Activated T-cell treated with anti-CD3 and anti-CD28 coated beads, Interleukin-2, amount 50 U/mL, for 4 hours (primary cell): ENCODE results near the gene TBC1D16. TPM values are rescaled to one million over a fixed set of nuclear protein-coding genes. Genes with fewer than 3 reads are reported as not detected.
"Not testable (repeated sequence)": the region's sequence is repeated elsewhere in the genome, so short reads cannot be mapped to it uniquely, and the experiment has no call there.

Experiments used
- ATAC-seq, 2 donors: fragments of 200-7000 bp; cut with Tn5 transposase; one replicate each; pipeline ENCODE4 v1.10.0; 2021
- DNase-seq: peaks from one replicate; pipeline ENCODE4 v3.0.0-alpha.2; 2020
- H3K27me3 Mint-ChIP-seq: one replicate; pipeline ENCODE4 v1.8.0; 2021; ENCODE audit warnings: low read depth, mixed read lengths
- H3K36me3 Mint-ChIP-seq: one replicate; pipeline ENCODE4 v1.8.0; 2022; ENCODE audit warnings: mixed read lengths; ENCODE audit not compliant: insufficient read depth
- H3K4me1 Mint-ChIP-seq: one replicate; pipeline ENCODE4 v1.8.0; 2021; ENCODE audit warnings: low read depth, mixed read lengths
- H3K4me3 Mint-ChIP-seq: one replicate; pipeline ENCODE4 v1.8.0; 2021; ENCODE audit warnings: mild to moderate bottlenecking, moderate library complexity, mixed read lengths
- H3K9me3 Mint-ChIP-seq: one replicate; pipeline ENCODE4 v1.8.0; 2021; ENCODE audit warnings: mixed read lengths
- total RNA-seq, 3 donors: library from RNA; stranded (reverse); gene quantifications; one replicate each; pipeline ENCODE4 v1.2.1, GENCODE V29; 2021

Gene TBC1D16
- total RNA-seq, 3 donors from 2014 or later: 2.2 to 3.3 (median 2.6) TPM

DNA sequence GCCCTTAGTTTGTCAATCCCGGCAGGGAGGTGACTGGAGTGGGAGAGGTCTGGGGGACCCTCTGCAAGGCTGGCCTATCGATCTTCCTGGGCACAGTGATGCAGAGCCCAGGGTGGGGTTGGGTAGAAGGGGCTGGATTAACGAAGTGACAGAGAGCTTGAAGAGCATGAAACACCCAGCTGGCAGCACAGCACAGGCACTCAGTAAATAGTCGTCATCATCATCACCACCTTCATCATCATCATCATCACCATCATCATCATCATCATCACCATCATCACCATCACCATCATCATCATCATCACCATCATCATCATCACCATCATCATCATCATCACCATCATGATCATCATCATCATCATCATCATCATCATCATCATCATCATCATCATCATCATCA is 142.2 kb downstream of the TBC1D16 start:
- H3K27me3 Mint-ChIP-seq: peaks cover 44% of the 10 kb centered on the region
- H3K4me3 Mint-ChIP-seq, H3K4me1 Mint-ChIP-seq, H3K9me3 Mint-ChIP-seq, ATAC-seq, H3K36me3 Mint-ChIP-seq, DNase-seq: not testable (repeated sequence)

DNA sequence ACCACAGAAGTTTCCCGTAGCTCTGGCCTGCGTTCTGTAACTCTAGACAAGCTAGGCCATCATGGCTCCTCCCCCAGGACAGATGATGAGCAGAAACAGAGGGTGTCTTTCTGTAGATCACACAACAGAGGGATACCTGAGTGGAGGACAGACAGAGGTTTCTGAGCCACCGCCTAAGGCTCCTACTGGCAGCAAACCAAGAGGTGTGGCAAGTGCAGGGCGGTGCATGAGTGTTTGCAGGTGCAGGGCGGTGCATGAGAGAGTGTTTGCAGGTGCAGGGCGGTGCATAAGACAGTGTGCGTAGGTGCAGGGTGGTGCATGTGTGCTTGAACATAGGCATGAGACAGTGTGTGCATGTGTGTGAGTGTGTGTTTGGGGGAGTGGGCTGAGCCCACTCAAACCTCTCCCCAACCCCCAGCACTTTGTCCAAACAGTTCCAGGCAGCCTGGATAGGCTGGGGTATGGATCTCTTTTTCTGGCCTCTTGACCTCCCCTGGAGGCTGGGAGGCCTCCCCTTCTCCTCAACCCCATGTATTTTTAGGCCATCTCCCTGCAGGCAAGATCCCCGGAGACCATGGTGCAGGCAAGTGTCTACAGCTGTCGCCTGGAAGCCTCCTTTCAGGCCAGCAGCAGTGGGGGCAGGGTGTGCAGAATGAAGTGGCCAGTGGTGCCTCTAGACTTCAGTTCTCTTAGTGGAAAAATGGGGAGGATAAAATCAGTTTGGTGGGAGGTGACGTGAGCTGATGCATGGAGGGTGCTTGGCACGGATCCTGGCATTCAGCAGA is 143.0 kb downstream of the TBC1D16 start:
- no peak for ATAC-seq
- H3K4me1 Mint-ChIP-seq: no peaks in the 10 kb centered on the region
- H3K36me3 Mint-ChIP-seq: no peaks in the 10 kb centered on the region
- H3K9me3 Mint-ChIP-seq: no peaks in the 10 kb centered on the region
- peaks cover 43% of the 10 kb centered on the region for H3K27me3 Mint-ChIP-seq
- H3K4me3 Mint-ChIP-seq: no peak overlapping the region
- no peak for DNase-seq

DNA sequence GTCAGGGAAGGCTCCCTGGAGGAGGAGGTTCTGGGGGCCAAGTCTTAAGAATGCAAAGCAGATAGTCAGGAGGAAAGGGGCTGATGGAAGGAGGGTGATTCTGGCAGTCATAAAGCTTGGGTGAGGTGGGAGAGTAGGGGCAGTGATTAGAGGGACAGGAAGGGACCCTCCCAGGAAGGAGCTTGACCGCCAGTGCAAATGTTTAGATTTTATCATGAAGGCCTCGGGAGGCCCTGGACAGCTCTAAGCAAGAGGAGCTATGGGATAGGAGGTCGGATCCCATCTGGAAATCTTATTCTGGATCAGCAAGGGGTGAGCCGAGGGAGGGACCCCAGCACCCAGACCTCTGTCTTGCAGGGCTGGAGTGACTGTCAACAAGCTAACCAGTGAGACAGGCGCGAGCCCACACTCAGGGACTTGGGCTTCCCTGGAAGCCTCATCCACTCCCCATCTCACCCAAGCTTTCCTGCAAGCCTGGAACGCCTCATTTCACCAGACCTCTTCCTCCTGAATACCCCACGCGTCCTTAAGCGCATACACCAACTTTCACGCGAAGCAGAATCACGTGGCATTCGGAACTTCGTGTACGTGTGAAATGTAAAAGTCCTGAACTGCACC is 144.4 kb downstream of the TBC1D16 start:
- peaks cover 50% of the 10 kb centered on the region for H3K27me3 Mint-ChIP-seq
- DNase-seq (no peak), ATAC-seq (no peak)
- no peaks in the 10 kb centered on the region for H3K36me3 Mint-ChIP-seq
- no peak overlapping the region for H3K4me3 Mint-ChIP-seq
- no peaks in the 10 kb centered on the region for H3K4me1 Mint-ChIP-seq
- H3K9me3 Mint-ChIP-seq: no peaks in the 10 kb centered on the region

DNA sequence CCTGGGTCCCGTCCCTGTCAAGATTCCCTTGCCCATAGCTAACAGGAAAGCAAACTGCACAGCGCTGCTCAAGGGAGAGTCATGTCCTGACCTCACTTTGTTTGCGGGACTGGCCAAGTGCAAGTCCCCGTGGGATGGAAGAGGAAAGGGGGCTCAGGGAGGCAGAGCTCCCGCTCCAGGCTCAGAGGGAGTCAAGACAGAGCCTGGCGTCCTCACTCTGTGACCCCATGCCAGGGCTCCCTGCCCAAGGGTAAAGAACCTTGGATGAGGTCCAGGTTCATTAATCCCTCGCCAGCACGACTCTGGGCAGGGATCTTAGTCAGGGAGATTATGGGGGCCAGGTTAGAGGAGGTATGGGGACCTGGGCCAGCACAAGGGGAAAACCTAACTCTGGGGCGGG is 145.0 kb downstream of the TBC1D16 start:
- Mint-ChIP-seq H3K4me1 (no peaks in the 10 kb centered on the region), H3K4me3 (no peak overlapping the region), H3K9me3 (no peaks in the 10 kb centered on the region), H3K27me3 (peaks cover 50% of the 10 kb centered on the region), H3K36me3 (no peaks in the 10 kb centered on the region)
- DNase-seq (no peak), ATAC-seq (no peak)

DNA sequence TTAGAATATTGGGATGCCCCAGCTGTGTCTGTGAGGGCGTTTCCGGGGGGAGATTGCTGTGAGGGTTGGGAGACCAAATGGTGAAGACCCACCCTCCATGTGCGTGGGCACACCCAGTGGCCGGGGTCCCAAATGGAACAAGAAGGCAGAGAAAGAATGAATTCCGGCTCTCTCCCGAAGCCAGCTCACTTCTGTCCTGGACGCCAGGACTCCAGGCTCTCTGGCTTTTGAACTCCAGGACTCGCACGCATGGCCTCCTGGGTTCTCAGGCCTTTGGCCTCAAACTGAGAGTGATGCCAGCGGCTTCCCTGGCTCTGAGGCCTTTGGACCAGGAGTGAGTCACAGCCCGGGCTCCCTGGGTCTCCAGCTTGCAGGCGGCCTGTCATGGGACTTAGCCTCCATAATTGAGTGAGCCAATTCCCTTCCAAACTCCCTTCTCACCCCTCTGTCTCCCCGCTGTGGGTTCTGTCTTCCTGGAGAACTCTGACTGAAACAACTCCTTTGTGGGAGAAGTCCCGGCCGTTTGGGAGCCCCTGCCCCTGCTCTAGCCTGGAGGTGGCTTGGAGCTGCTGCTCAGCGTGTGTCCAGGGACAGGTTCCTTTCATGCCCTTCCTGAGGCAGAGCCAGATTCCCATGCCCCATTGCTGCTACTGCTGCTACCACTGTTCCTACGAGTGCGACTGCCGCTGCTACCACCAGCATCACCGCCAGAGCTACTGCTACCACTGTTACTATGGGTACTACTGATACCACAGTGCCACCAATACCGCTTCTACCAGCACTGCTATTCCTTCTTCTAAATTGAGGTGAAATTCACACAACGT is 146.6 kb downstream of the TBC1D16 start:
- H3K36me3 Mint-ChIP-seq: no peaks in the 10 kb centered on the region
- H3K4me1 Mint-ChIP-seq: no peaks in the 10 kb centered on the region
- H3K9me3 Mint-ChIP-seq: no peaks in the 10 kb centered on the region
- peaks cover 54% of the 10 kb centered on the region for H3K27me3 Mint-ChIP-seq
- DNase-seq (no peak), ATAC-seq (no peak)
- no peak overlapping the region for H3K4me3 Mint-ChIP-seq

DNA sequence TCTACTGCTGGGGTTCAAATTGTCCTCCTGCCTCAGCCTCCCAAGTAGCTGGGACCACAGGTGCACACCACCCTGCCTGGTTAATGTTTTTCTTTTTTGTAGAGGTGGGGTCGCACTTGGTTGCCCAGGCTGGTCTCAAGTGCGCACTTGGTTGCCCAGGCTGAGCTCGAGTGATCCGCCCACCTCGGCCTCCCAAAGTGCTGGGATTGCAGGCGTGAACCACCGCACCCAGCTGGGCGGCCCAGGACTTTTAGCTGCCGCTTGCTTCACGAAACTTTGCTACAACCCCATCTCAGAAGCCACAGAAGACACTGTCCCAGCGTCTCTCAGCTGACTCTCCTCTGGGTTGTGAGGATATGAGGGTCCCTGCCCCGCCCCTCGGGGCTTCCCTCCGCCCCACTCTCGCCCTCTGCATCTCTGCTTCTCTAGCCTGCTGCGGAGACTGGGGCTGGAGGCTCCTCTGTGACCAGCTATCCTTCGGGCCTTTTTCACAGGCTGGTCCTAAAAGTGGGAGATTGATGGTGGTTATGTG is 147.6 kb downstream of the TBC1D16 start:
- no peaks in the 10 kb centered on the region for H3K9me3 Mint-ChIP-seq
- no peak overlapping the region for H3K4me3 Mint-ChIP-seq
- H3K27me3 Mint-ChIP-seq: peaks cover 62% of the 10 kb centered on the region
- H3K36me3 Mint-ChIP-seq: no peaks in the 10 kb centered on the region
- no peaks in the 10 kb centered on the region for H3K4me1 Mint-ChIP-seq
- no peak for DNase-seq
- ATAC-seq: no peak

DNA sequence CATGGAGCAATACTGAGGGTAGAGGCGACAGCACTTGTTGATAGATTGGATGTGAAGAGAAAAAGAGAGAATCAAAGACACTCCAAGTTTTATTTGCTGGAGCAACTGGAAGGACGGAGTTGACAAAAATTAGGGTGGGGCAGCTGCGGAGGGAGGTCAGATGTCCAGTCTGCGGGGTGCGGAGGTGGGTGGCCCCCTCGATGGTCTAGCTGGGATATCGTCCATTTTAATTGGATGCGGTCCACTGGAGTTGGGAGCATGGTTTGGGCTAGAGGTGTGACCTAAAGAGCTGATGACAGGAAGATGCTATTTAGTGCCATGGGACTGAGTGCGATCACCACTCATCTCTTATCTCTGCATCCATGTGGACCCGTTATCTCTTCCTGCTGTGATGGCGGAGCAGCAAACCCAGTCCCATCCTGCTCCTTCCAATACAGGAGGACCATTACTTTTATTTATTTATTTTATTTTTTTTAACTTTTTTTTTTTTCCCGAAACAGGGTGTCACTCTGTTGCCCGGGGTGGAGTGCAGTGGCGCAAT is 148.2 kb downstream of the TBC1D16 start:
- H3K27me3 Mint-ChIP-seq: peaks cover 59% of the 10 kb centered on the region

DNA sequence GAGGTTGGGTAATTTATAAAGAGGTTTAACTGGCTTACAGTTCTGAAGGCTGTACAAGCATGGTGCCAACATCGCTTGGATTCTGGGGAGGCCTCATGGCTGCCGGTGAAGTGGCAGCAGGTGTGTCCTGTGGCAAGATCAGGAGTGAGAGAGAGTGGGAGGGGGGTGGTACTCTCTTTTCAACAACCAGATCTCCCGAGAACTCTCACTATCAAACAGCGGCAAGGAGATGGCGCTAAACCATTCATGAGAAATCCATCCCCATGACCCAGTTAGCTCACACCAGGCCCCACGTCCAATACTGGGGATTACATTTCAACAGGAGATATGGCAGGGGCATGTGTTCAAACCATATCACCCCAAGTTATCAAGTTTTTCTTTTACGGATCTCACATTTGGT is 152.5 kb downstream of the TBC1D16 start:
- DNase-seq (no peak), ATAC-seq (no peak)
- no peaks in the 10 kb centered on the region for H3K36me3 Mint-ChIP-seq
- peaks cover 26% of the 10 kb centered on the region for H3K27me3 Mint-ChIP-seq
- no peaks in the 10 kb centered on the region for H3K9me3 Mint-ChIP-seq
- H3K4me3 Mint-ChIP-seq: no peak overlapping the region
- H3K4me1 Mint-ChIP-seq: no peaks in the 10 kb centered on the region

More for the DNA sequence above, 148.2 kb downstream of the TBC1D16 start:
- no peaks in the 10 kb centered on the region for H3K9me3 Mint-ChIP-seq
- H3K4me3 Mint-ChIP-seq: no peak overlapping the region
- DNase-seq (no peak), ATAC-seq (no peak)
- H3K36me3 Mint-ChIP-seq: no peaks in the 10 kb centered on the region
- H3K4me1 Mint-ChIP-seq: no peaks in the 10 kb centered on the region

Other genes with a start within 250 kb of the TBC1D16 start
- gene CBX8, start 238.8 kb downstream of the TBC1D16 start, total RNA-seq: 1 to 10 TPM; 1.7 to 4.3 (median 3.1) TPM
- 10 to 100 TPM; 15.3 to 16.4 (median 15.3) TPM for gene CBX4, start 196.4 kb downstream of the TBC1D16 start, total RNA-seq
- under 1 TPM; 0.25 to 0.98 (median 0.29) TPM for gene CCDC40, start 770 bp upstream of the TBC1D16 start, total RNA-seq
- gene GAA, start 65.7 kb upstream of the TBC1D16 start, total RNA-seq: 10 to 100 TPM; 16.1 to 18.6 (median 16.7) TPM
- gene EIF4A3, start 111.3 kb upstream of the TBC1D16 start, total RNA-seq: 100 to 1,000 TPM; 228 to 251 (median 230) TPM
- gene CARD14, start 134.2 kb upstream of the TBC1D16 start, total RNA-seq: not detected
- 10 to 100 TPM; 18.9 to 25.2 (median 19.1) TPM for gene SGSH, start 184.5 kb upstream of the TBC1D16 start, total RNA-seq
- 10 to 100 TPM; 15.8 to 16.5 (median 16.4) TPM for gene SLC26A11, start 184.6 kb upstream of the TBC1D16 start, total RNA-seq
- 100 to 1,000 TPM; 205 to 289 (median 262) TPM for gene RNF213, start 225.0 kb upstream of the TBC1D16 start, total RNA-seq